Stomach (tissue), 9 donors: ENCODE data around the gene PCBP3. TPM values are rescaled to one million over a fixed set of nuclear protein-coding genes. Genes with fewer than 3 reads are reported as not detected.
A peak's percentile ranks its signal among the peaks of the same experiment; 100 is the strongest.

Experiments used
- DNase-seq, 2 donors: peaks; one replicate each; pipeline versions ENCODE4 v3.0.0 to v3.0.0-alpha.2; 2013 to 2019
- H3K27ac ChIP-seq, 5 donors: fragments of 200-600 bp in 4 of 5; sonication (generic) in 4 of 5; one replicate each; pipeline ENCODE4 v1.5.1; 2013 to 2019; ENCODE audit warnings: mild to moderate bottlenecking in 1 of 5, moderate library complexity in 1 of 5
- H3K27me3 ChIP-seq, 3 donors: fragments of 200-600 bp; sonication (generic); one replicate each; pipeline ENCODE4 v1.5.1; 2017 to 2019; ENCODE audit warnings: mixed run types in 1 of 3
- H3K36me3 ChIP-seq, 4 donors: fragments of 200-600 bp; sonication (generic); 1 replicate in 3 of 4; 2 replicates in 1 of 4; pipeline ENCODE4 v1.5.1; 2016 to 2019
- H3K4me1 ChIP-seq, 4 donors: fragments of 200-600 bp; sonication (generic); one replicate each; pipeline ENCODE4 v1.5.1; 2016 to 2019
- H3K4me3 ChIP-seq, 4 donors: fragments of 200-600 bp; sonication (generic) in 3 of 4; one replicate each; pipeline ENCODE4 v1.5.1; 2016 to 2019; ENCODE audit warnings: mild to moderate bottlenecking in 1 of 4
- H3K9me3 ChIP-seq, 4 donors: fragments of 200-600 bp; sonication (generic); one replicate each; pipeline ENCODE4 v1.5.1; 2016 to 2019
- CTCF ChIP-seq, 7 experiments: fragments of 450-650 bp in 4 of 7; fragments of 200-600 bp in 3 of 7; sonication (generic) in 3 of 7; IDR thresholded peaks; one replicate each; pipeline ENCODE4 v1.5.1; 2016 to 2019; ENCODE audit warnings: antibody characterized with exemption in 7 of 7, control low read depth in 2 of 7, mild to moderate bottlenecking in 1 of 7
- EP300 ChIP-seq: sonication (generic); formaldehyde crosslinking; IDR thresholded peaks from one replicate; pipeline ENCODE4 v1.6.1; 2017; ENCODE audit warnings: antibody characterized with exemption
- POLR2A ChIP-seq, 4 donors: fragments of 450-650 bp; IDR thresholded peaks; one replicate each; pipeline ENCODE4 v1.6.1; 2016; ENCODE audit warnings: antibody characterized with exemption in 4 of 4, control low read depth in 2 of 4, mild to moderate bottlenecking in 1 of 4, moderate library complexity in 1 of 4
- POLR2AphosphoS5 ChIP-seq, 3 donors: sonication (generic); formaldehyde crosslinking; IDR thresholded peaks; one replicate each; pipeline ENCODE4 v1.6.1; 2016; ENCODE audit warnings: antibody characterized with exemption in 3 of 3
- WGBS, 5 donors: extraction: QIAGEN DNeasy Blood & Tissue Kit in 3 of 5; methylation state at CpG; one replicate each; pipeline versions ENCODE4 v1.1.5 to v1.1.7; 2013 to 2018; 5-methylcytosine and 5-hydroxymethylcytosine counted together
- intact Hi-C: fragments of 100-400 bp; cut with DNase I; formaldehyde crosslinking; loops from one replicate; pipeline ENCODE4 v1.15.1; 2023; ENCODE audit warnings: low total_unique reads
- polyA plus RNA-seq, 3 donors: library from polyadenylated mRNA; stranded (reverse); fragments of 200-250 nt; gene quantifications; one replicate each; pipeline ENCODE4 v1.2.3, GENCODE V29; 2013
- total RNA-seq, 5 donors: library from RNA; depleted of rRNA; stranded (reverse); fragments of >200 nt; gene quantifications; one replicate each; pipeline versions ENCODE4 v1.1.0 to v1.2.3, GENCODE V29; 2014 to 2016
- donor health status: healthy with polysubstance abuse.
- donor health status: Bipolar disorder and iron deficiency.
- donor health status: healthy.

Gene PCBP3
- total and polyA plus RNA-seq, 8 donors, result 1.8 to 10.9 (median 3.3) TPM; not detected in 3

GRCh38 chr21:45976701-45977311, 333.3 kb downstream of the PCBP3 start:
- TF ChIP-seq CTCF (IDR thresholded peaks at IDR 0.05) (no peak), POLR2AphosphoS5 (IDR thresholded peaks at IDR 0.05) (no peak), POLR2A (IDR thresholded peaks at IDR 0.05) (no peak)
- Histone ChIP-seq H3K27ac (peak overlapping the region in 4 of 5 donors; percentile 63 to 87 (median 86)), H3K36me3 (no peaks in the 10 kb centered on the region), H3K4me1 (peaks cover 34 to 83% (median 68%) of the 10 kb centered on the region in 4 donors), H3K27me3 (peaks cover 0 to 82% (median 46%) of the 10 kb centered on the region in 3 donors), H3K4me3 (no peak overlapping the region), H3K9me3 (no peaks in the 10 kb centered on the region)
- 36 to 50% (median 43%) methylated on average over 11 of the region's 11 CpGs for WGBS, 5 donors
- intact Hi-C loops, result no loop called here
- peak; percentile 13 to 38 for DNase-seq

- Histone ChIP-seq H3K36me3 (no peaks in the 10 kb centered on the region), H3K27me3 (peaks cover 0 to 82% (median 45%) of the 10 kb centered on the region in 3 donors), H3K4me1 (peaks cover 28 to 83% (median 68%) of the 10 kb centered on the region in 4 donors), H3K9me3 (no peaks in the 10 kb centered on the region), H3K4me3 (no peak overlapping the region), H3K27ac (peak overlapping the region; percentile 60 to 87 (median 86))
- TF ChIP-seq CTCF (IDR thresholded peaks at IDR 0.05) (no peak), POLR2A (IDR thresholded peaks at IDR 0.05) (no peak), EP300 (no peak), POLR2AphosphoS5 (IDR thresholded peaks at IDR 0.05) (no peak)
- intact Hi-C loops, result no loop called here
- WGBS, 5 donors, result 21 to 28% (median 27%) methylated on average over 5 of the region's 5 CpGs; no CpG with 5 or more reads in 1 of the 5 donors
- DNase-seq, result peak; percentile 23 to 74
Observed at GRCh38 chr21:45977396-45977795, 333.9 kb downstream of the PCBP3 start.

GRCh38 chr21:45979141-45979631, 335.7 kb downstream of the PCBP3 start:
- H3K27ac ChIP-seq, result peak overlapping the region in 4 of 5 donors; percentile 63 to 87 (median 86)

GRCh38 chr21:45979651-45980050, 336.1 kb downstream of the PCBP3 start:
- Histone ChIP-seq H3K4me3 (no peak overlapping the region), H3K36me3 (peaks cover 0 to 8% (median 0%) of the 10 kb centered on the region in 4 donors), H3K9me3 (no peaks in the 10 kb centered on the region), H3K27me3 (peaks cover 0 to 68% (median 24%) of the 10 kb centered on the region in 3 donors), H3K27ac (peak overlapping the region in 4 of 5 donors; percentile 63 to 87 (median 86)), H3K4me1 (peaks cover 8 to 80% (median 65%) of the 10 kb centered on the region in 4 donors)
- 67 to 75% (median 68%) methylated on average over 7 of the region's 7 CpGs for WGBS, 5 donors
- TF ChIP-seq POLR2A (IDR thresholded peaks at IDR 0.05), result no peak
- TF ChIP-seq CTCF (IDR thresholded peaks at IDR 0.05), result no peak
- no peak for TF ChIP-seq POLR2AphosphoS5 (IDR thresholded peaks at IDR 0.05)
- intact Hi-C loops, result no loop called here
- DNase-seq, result no peak

More at GRCh38 chr21:45979141-45979631, 335.7 kb downstream of the PCBP3 start:
- 63 to 82% (median 65%) methylated on average over 18 to 20 of the region's 20 CpGs for WGBS, 5 donors
- TF ChIP-seq POLR2AphosphoS5 (IDR thresholded peaks at IDR 0.05), result no peak
- no peak for TF ChIP-seq POLR2A (IDR thresholded peaks at IDR 0.05)
- no peak for TF ChIP-seq EP300
- no peak for TF ChIP-seq CTCF (IDR thresholded peaks at IDR 0.05)
- intact Hi-C loops, result no loop called here
- DNase-seq, result no peak
- H3K27me3 ChIP-seq, result peaks cover 0 to 73% (median 29%) of the 10 kb centered on the region in 3 donors
- H3K36me3 ChIP-seq, result peaks cover 0 to 4% (median 0%) of the 10 kb centered on the region in 4 donors
- no peaks in the 10 kb centered on the region for H3K9me3 ChIP-seq
- H3K4me1 ChIP-seq, result peaks cover 13 to 80% (median 67%) of the 10 kb centered on the region in 4 donors
- H3K4me3 ChIP-seq, result no peak overlapping the region
